ENCODE measurements around the gene XRCC6.
A peak's percentile ranks its signal among the peaks of the same experiment; 100 is the strongest.

XRCC6 gene

GRCh38 chr22:41687901-41688364 lies 66.8 kb downstream of the XRCC6 start:
- DNase-seq (ENCODE audit: low spot score): no peak

GRCh38 chr22:41688365-41689211 lies 67.5 kb downstream of the XRCC6 start, which contains the start of gene SNU13:
SNU13 (minus strand) TSS chr22:41688867; CDS start chr22:41688796, 71 bp downstream.
- DNase-seq (ENCODE audit: low spot score): peak; percentile 90

- DNase-seq (ENCODE audit: low spot score): no peak
These were observed 69.4 kb downstream of the XRCC6 start for GRCh38 chr22:41690476-41690875.

GRCh38 chr22:41695211-41695610 lies 74.1 kb downstream of the XRCC6 start:
- no peak for DNase-seq (ENCODE audit: low spot score)

GRCh38 chr22:41696703-41697102 lies 75.6 kb downstream of the XRCC6 start:
- no peak for DNase-seq (ENCODE audit: low spot score)

- DNase-seq (ENCODE audit: low spot score): peak; percentile 96
These were observed 76.2 kb downstream of the XRCC6 start for GRCh38 chr22:41697126-41697775.

- DNase-seq (ENCODE audit: low spot score): no peak
These were observed 78.4 kb downstream of the XRCC6 start, which contains the start of gene MEI1 for GRCh38 chr22:41699264-41700107. MEI1 (plus strand) TSS chr22:41699503; CDS start chr22:41699539, 36 bp downstream.

GRCh38 chr22:41700108-41700364 lies 78.9 kb downstream of the XRCC6 start:
- DNase-seq (ENCODE audit: low spot score): no peak

GRCh38 chr22:41702763-41703162 lies 81.7 kb downstream of the XRCC6 start:
- DNase-seq (ENCODE audit: low spot score): no peak

- DNase-seq (ENCODE audit: low spot score): no peak
These were observed 88.2 kb downstream of the XRCC6 start for GRCh38 chr22:41709341-41709740.

GRCh38 chr22:41713004-41713403 lies 91.9 kb downstream of the XRCC6 start:
- no peak for DNase-seq (ENCODE audit: low spot score)
